GM19351 (cell line): ENCODE results near the gene SLC16A8.

ENCODE experiments used
- ATAC-seq: cut with Tn5 transposase; IDR thresholded peaks from one replicate; pipeline ENCODE4 v1.9.1; 2021; ENCODE audit warnings: mild to moderate bottlenecking, moderate library complexity; ENCODE audit not compliant: unreplicated experiment

The SLC16A8 gene

DNA sequence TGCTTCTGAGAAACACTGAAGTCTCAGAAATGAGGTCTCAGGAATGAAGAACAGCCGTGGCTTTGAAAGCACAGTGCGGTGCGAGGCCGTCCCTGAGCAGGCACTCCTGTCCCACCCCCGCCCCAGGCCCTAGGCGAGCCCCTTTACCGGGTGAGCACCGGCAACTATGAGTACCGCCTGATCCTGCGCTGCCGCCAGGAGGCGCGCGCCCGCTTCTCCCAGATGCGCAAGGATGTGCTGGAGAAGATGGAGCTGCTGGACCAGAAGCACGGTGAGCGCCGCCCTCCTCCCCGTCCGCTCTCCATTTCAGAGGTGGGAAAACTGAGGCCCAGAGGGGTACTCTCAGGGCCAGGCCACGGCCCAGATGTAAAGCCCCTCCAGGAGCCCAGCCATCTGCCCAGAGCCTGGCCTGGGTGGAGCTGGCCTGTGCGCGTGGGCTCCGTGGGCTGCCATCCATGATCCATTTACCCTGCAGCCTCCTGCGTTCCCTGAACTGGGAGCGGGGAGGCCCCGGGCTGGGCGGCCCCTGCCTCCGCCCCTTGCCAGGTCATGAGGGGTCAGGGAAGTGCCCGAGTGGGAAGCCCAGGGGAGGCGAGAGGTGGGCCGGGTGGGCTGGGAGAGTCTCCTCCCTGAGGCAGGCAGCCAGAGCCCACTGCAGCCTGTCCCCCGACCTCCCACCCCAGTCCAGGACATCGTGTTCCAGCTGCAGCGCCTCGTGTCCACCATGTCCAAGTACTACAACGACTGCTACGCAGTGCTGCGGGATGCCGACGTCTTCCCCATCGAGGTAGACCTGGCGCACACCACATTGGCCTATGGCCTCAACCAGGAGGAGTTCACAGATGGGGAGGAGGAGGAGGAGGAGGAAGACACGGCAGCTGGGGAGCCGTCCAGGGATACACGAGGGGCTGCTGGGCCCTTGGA is 9.5 kb downstream of the SLC16A8 start:
- ATAC-seq: no peak

DNA sequence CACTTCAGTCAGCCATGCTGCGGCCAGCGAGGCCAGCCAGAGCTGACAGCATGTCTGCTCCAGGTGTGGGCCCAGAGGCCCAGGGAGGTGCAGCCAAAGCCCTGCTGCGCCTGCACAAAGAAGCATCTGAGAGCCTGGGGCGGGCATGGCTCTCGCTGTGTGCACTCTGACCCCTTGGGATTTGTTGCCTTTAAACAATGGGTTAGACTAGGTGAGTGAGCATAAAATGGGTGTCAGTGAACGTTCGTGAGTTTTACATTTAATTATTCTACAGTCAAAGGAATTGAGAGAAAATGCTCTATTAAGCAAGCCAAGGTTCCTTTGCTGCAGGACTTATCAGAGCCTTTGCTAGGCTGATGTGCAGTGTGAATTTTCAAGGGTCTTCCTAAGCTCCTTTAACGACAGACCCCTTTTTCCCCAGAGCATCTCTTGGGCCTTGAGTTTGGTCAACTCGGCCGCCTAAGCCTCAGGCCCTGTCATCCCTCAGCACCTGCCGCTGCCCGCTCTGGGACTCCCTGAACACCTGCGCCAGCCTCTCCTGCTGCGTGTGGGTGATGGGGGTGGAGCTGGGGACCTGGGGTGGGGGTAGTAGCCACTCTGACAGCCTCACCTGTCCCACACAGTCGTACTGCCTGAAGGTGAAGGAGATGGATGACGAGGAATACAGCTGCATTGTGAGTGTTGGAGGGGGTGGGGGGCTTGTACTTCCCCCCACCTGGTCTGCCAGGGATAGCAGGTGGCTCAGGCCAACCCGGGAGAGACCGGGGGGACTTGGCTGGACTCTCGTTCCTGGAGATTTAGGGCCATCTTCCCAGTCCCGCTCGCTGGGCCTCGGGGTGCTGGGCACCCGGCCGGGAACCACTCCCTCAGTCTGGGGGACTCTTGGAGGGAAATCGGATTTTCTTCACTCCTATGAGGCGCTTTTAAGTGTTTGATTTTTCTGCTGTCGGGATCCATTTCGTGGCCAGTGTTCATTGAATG is 10.5 kb downstream of the SLC16A8 start:
- no peak for ATAC-seq

DNA sequence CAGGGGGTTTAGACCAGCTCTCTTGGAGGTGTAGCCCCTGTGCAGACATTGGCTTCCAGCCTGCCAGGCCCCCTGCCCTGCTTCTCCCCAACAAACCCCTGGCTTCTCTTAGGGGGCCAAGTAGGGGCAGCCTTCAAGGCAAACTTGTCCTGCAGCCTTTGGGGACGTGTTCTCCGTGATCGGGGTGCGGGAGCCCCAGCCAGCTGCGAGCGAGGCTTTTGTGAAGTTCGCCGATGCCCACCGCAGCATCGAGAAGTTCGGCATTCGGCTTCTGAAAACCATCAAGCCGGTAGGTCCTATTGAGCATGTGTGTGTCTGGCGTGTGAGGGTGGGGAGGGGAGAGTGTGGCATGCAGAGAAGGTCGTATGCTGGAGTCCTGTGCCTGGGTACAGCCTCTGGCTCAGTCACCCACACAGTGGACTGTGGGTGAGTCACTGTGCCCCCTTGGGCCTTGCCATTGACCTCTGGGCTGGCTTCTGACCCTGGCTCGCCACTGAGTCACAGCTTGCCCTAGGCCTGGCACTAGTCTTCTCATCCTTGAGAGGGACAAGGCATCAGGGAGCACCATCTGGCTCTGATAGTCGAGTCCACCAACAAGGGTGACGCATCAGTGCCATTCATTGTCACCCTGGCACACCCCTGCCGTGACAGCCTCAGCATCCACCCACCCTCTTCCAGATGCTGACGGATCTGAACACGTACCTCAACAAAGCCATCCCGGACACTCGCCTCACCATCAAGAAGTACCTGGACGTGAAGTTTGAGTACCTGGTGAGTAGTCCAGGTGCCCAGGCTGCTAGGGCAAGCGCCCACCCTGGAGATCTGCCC is 11.4 kb downstream of the SLC16A8 start:
- ATAC-seq: no peak

DNA sequence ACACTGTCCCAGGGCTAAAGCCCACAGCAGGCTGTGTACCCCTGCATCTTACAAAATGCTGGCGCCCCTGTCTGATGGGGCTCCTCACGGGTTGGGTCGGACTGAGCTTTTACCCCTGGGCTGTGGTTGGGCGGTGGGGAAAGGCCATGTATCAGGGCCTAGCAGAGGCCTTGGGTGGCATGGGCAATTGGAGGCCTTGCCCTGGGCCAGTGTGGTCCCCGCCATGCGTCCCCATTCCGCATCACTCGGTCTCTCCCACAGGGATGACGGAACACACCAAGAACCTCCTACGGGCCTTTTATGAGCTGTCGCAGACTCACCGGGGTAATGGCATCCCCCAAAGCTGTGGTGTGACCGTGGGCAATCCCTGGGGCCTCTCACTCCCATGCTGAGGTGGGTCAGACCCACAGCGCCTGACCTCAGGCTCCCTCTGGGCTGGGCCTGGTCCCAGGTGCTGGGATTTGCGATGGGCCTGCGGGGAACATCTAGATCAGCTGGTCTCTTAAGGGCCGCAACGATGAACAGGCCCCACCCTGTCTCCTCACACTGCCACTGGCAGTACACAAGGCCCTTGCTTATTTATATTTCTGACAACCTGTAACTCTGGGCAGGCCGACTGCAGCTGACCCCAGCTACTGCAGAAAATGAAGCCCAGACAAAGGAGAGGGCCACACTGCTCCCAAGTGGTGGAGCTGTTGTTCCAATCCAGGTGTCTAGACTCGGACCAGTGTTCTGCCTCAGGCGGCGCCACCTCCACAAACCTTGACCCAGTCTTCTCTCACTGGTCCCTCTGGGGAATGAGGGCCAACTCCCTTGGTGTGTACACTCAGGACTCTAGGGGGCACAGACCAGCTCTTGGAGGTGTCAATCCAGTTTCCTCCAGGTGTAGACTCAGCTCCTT is 12.3 kb downstream of the SLC16A8 start:
- no peak for ATAC-seq

DNA sequence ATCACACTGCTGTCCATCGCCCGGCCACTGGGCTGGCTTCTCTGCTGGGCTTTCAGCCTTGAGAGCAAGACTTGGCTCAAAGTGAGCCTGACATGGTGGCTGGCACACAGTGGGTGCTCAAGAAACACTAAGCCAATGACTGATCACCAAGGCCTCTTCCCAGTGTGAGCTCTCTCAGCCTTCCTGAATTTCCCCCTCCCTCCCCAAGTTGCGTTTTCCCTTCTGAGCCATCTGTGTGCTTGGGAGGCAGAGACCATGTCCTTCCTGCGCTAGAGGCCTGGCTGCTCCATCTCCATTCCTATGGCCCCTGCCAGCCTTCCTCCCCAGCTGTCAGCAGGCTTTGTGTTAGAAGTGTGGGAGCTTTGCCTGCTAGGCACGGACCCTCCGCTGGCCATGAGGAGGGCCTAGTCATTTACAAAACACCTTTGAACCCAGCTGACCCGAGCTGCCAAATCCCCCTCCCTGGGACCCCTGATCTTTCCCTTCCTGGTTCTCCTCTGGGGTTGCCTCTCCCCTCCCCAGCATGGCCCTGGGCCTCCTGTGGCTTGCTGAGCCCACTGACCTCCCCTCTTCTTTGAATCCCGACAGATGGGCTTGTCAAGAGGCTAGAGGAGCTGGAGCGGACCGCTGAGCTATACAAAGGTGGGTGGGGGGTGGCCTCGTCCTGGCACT is 13.6 kb downstream of the SLC16A8 start:
- no peak for ATAC-seq

DNA sequence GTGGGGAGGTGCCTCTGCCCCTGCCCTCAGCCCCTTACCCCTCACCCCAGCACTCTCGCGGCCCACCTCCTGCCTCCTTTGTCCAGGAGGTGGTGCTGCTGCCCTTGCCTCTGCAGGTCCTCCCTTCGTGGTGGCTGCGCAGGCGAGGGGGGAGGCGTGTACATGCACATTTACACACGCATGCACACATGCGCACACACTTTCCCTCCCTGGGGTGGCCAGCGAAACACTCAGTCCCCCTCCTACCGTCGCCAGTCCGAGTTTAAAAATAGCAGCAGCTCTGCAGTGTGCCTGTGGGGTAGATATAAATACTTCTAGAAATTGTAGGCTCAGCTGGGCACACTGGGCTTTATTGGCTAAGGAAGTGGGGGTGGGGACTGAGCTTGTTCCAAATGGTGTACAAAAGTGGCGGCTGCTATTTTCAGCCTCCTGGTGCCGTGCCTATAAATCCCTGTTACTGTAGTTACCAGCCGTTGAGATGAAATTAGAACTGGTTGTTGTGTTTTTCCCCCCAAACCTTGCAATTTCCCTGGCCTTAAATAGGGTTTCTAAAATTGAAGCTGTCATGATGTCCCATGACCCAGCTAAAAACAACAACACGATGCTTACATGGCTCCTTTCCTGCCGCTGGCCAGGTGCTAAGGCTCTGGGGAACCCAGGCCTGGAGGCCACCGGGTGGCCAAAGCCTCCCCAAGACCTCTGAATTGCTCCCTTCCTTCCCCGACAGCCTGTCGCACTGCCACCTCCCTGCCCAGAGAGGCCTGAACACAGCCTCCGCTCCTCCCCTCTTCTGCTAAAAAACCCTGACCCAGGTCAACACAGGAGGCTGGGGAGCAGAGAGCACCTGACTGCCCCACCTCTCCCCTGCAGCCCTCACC is 14.4 kb downstream of the SLC16A8 start:
- no peak for ATAC-seq

DNA sequence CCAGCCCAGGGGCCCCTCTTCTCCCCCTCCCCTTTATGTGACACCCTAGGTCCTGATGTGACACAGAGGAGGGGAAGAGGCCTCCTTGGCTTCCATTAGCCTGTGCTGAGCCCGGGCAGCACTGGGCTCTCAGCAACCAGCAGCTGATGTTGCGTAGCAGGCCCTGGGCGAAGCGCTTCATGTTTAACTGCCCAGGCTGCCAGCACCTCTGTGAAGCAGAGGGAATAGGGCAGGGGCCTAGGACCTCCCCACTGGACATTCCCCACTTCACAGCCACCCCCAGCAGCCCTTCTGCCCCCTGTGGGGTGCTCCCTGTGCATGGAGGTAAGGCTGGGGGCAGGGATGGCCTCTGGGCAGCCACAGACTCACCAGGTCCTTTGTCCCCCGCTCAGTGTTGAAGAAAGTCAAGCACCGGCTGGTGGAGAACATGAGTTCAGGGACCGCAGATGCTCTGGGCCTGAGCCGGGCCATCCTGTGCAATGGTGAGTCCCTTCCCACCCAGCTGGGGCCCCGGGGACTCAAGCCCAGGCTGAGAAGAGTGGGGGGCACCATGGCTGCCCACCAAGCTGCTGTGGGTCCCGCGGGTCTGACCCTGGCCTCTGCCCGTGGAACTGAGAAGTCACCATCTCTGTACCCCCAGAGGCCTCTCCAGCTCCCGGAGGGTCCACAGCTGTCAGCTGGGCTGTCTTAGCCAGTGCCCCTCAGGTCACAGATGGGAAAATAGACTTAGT is 15.2 kb downstream of the SLC16A8 start:
- no peak for ATAC-seq

DNA sequence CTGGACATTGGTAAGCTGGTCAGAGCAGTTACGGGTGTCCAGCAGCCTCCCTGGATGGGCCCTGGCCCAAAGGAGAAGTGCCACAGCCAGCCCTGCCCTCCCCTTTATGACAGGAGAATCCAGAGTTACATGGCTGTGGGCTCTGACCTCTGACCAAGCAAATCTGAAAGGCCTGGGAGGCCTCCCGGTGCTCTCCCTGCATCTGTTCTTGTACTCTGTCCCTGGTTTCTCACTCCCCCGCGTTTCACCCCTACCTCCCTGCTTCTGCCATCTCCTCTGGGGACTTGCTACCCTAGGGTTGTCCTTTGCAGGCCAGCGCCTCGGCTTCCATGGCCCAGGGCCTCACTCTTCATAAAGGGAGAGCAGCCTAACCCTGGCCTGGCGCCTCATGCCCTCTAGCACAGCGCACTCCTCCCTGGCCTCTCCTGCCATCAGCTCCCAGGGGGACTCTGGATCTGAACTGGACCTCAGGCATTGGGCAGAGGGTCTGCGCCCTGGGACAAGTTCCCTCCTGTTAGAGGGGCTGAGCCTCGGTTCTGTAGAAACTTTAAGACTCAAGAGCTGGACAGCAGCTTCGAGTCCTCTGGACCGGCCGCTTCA is 16.1 kb downstream of the SLC16A8 start:
- no peak for ATAC-seq

DNA sequence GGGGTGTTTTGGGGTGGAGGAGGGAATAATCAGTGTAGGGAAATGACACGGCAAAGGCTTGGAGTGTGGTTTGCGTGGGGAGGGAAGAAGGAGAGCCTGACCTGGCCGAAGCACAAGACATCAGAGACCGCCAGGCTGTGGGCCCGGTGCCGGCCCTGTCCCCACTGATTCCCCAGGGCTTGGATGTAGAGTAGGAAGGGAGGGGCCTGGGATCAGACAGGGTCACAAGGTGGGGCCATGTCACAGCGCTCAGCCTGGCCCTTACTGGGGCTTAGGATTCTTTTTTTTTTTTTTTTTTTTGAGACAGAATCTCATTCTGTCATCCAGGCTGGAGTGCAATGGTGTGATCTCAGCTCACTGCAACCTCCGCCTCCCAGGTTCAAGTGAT is 17.0 kb downstream of the SLC16A8 start:
- ATAC-seq: no peak

DNA sequence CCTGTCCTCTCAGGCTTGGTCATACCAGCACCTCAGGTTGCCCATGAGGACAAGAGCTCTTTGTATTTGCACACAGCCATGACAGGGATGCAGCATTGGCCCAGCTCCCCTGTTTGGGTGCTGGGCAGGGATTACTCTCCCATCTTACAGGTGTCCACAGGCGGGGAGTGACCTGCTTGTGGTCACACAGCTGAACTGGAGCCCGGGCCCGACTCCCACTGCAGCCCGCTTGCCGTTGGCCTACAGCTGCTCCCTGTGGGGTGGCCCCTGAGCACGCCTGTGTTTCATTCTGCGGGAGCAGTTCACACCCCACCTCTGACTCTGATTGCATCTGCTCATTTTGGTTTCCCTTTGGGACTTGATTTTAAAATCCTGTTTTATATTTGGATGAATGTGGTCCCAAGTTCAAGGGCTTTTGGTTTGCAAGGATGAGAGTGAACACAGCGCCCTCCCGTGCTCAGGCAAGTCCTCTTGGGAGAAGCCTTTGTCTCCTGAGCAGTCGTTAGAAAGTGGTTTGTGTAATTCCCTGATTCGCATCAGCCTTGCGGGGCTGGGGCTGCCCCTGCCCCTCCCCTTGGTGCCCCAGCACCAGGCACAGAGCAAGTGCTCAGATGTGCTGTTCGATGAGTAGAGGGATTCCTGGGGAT is 17.5 kb downstream of the SLC16A8 start:
- ATAC-seq: no peak

DNA sequence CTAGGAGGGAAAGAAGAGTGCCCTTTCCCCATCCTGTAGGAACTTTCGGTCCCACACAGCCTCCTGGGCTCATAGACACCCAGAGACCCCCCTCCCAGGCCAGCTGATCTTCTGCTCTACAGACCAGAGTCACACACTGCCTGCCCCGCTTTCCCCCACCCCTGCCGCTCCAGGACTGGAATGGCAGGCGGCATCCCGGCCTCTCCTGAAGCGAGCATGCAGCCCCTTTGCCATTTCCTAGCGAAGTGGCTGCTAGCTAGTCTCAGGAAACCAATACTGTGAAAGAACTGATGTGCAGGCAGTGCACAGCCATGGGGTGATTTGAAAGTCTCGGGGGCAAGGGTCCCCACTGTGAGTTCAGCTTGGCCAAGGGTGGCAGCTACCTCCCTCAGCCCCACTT is 18.4 kb downstream of the SLC16A8 start:
- no peak for ATAC-seq

DNA sequence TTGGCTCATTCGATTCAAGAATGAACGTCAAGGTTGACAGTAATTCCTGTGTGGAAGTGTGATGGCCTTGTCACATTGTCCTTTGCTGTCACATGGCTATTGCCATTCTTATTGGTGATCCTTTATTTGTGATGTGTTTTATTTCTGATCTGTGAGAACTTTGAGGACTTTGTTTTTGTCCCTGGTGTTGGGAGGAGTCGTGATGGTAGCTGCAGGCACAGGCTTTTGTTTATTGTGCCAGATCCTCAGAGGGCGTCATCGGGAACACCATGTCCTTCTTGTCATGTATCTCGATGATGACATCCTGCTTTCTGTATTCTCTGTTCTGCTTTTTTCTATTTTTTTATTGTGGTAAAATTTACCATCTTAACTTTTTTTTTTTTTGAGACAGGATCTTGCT is 21.2 kb downstream of the SLC16A8 start:
- ATAC-seq: no peak

DNA sequence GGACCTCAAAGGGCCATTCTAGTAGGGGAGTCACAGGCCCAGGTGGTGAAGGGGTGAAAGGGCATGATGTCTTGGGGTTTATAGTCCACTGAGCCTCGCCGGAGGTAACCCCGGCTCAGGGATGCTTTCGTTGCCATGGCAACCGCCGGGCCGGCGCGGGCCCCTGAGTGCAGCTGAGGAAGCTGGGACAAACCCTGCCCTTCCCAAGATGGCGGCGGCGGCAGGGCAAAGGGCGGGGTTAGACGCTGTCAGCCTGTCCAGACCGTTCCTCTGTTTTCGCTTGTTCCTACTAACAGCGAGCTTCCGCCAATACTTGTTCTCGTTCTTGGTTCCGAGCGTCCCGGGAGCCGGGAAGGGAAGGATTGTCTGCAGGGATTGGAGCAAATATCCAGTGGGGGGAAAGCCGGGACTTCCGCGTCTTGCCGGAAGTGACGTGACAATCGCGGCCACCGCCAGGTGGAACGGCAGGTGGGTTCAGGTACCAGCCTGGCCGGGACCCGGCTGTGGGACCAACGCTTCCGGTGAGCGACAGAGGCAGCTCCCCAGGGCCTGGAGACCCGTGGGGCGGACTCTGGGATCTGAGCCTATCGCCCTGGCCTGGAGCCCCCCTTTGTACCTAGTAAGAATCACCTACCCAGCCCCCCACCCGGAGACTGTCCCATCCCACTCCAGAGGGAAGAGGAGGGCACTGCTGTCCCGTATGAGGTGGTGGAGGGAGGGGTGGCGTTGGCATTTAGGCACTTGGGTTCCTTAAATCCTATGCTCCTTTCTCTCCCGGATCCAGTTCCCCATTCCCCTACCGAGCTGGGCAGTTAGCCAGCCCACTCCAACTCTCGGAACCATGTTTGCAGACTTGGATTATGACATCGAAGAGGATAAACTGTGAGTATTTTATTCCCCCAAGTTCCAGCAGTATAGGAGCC is 26.8 kb downstream of the SLC16A8 start, which contains the start of gene PICK1:
Gene PICK1, plus strand, starts transcription at position 436 of the 923 bp plus-strand sequence. Its CDS starts 406 bp downstream, at position 842.
- no peak for ATAC-seq

DNA sequence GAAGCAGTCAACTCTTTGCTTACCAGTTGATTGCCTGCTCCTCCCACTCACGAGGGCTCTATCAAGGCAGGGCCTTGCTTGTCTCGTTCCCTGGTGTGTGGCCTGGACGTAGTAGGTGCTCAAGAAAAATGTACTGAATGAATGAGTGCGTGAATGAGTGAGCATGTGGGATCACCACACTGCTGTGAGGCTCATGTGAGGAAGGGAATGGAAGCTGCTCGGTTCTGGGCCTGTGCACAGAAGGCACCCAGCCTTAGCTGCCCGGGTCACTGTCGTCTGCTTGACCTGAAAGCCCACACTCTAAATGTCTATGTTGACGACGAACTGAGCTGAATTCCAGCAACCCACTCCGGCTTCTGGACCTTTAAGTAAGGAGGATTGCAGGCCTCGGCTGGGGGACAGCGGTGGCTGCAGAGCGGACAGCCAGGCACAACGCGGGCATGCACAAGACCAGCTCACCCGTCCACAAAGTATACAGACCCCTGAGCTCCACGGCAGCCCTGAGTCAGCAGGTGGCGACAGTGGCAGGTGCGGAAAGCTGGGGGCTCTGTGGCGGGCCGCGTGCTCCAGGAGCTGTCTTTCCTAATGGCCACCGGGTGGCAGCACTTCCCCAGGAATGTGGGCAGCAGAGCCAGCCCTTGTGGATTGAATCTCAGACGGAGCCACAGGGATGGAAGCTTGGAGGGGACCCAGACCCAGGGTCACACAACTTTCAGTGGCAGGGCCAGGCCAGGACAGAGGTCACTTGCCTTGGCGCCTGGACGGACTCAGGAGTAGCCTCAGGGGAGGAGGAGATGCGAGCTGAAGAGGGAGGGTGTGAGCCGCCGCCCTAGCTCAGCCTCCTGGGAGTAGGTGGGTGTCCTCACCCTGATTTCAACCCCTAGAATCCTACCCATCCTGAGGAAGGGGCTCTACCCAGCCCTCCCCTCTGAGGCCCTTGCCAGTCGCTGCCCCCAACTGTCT is 31.8 kb downstream of the SLC16A8 start:
- ATAC-seq: no peak
